CD8-positive, alpha-beta memory T cell (primary cell): Measurements from ENCODE around the gene RAD51B. TPM values are rescaled to one million over a fixed set of nuclear protein-coding genes. Genes with fewer than 3 reads are reported as not detected.
"Not testable (repeated sequence)": the region's sequence is repeated elsewhere in the genome, so short reads cannot be mapped to it uniquely, and the experiment has no call there.

ENCODE experiments used
- CTCF ChIA-PET: fragments of 350-600 bp; sonication (Branson Sonifier 250); formaldehyde crosslinking; loops from one replicate; lab custom pipeline; 2021; ENCODE audit warnings: antibody characterized with exemption; lab: Charles Lee
- POLR2A ChIA-PET: fragments of 350-600 bp; sonication (Branson Sonifier 250); formaldehyde crosslinking; loops from one replicate; lab custom pipeline; 2021; ENCODE audit warnings: antibody characterized with exemption; lab: Charles Lee
- DNase-seq, 5 donors: peaks; one replicate each; pipeline versions ENCODE4 v3.0.0 to v3.0.0-alpha.2; 2020 to 2022; ENCODE audit warnings: mixed read lengths in 1 of 5
- H3K27ac ChIP-seq: one replicate; pipeline ENCODE4 v1.7.0; 2013; ENCODE audit warnings: low read depth, mild to moderate bottlenecking, low read length, moderate library complexity
- H3K27me3 ChIP-seq: 2 replicates; pipeline ENCODE4 v1.7.0; 2013; ENCODE audit warnings: low read length, mild to moderate bottlenecking; ENCODE audit not compliant: insufficient read depth, poor library complexity, severe bottlenecking
- H3K36me3 ChIP-seq: 2 replicates; pipeline ENCODE4 v1.7.0; 2013; ENCODE audit warnings: mild to moderate bottlenecking, low read length, moderate library complexity; ENCODE audit not compliant: insufficient read depth
- H3K4me1 ChIP-seq: 2 replicates; pipeline ENCODE4 v1.7.0; 2013; ENCODE audit warnings: mild to moderate bottlenecking, low read length, moderate library complexity; ENCODE audit not compliant: insufficient read depth
- H3K4me3 ChIP-seq: 2 replicates; pipeline ENCODE4 v1.7.0; 2013; ENCODE audit warnings: mild to moderate bottlenecking, low read length
- H3K9me3 ChIP-seq: 2 replicates; pipeline ENCODE4 v1.7.0; 2013; ENCODE audit warnings: mild to moderate bottlenecking, low read length
- H3K27ac Mint-ChIP-seq, 8 donors: one replicate each; pipeline ENCODE4 v1.8.0; 2020 to 2021; ENCODE audit warnings: mixed read lengths in 8 of 8, mild to moderate bottlenecking in 6 of 8, inconsistent platforms in 3 of 8, moderate library complexity in 3 of 8
- H3K27me3 Mint-ChIP-seq, 2 donors: one replicate each; pipeline ENCODE4 v1.8.0; 2020 to 2021; ENCODE audit warnings: mixed read lengths in 2 of 2, mild to moderate bottlenecking in 1 of 2, moderate library complexity in 1 of 2
- H3K36me3 Mint-ChIP-seq, 3 donors: one replicate each; pipeline ENCODE4 v1.8.0; 2020 to 2021; ENCODE audit warnings: mixed read lengths in 3 of 3, inconsistent platforms in 1 of 3, mild to moderate bottlenecking in 1 of 3
- H3K4me1 Mint-ChIP-seq, 3 donors: one replicate each; pipeline ENCODE4 v1.8.0; 2020 to 2021; ENCODE audit warnings: mixed read lengths in 3 of 3, inconsistent platforms in 1 of 3, mild to moderate bottlenecking in 1 of 3
- H3K4me3 Mint-ChIP-seq, 7 donors: one replicate each; pipeline ENCODE4 v1.8.0; 2020 to 2021; ENCODE audit warnings: mixed read lengths in 7 of 7, mild to moderate bottlenecking in 6 of 7, moderate library complexity in 4 of 7, inconsistent platforms in 2 of 7
- H3K9me3 Mint-ChIP-seq, 5 donors: one replicate each; pipeline ENCODE4 v1.8.0; 2020 to 2022; ENCODE audit warnings: mixed read lengths in 5 of 5, mild to moderate bottlenecking in 3 of 5, moderate library complexity in 2 of 5, inconsistent platforms in 1 of 5
- polyA plus RNA-seq: library from polyadenylated mRNA; unstranded; fragments of 300-500 nt; fragmentation: Illumina TruSeq; gene quantifications from one replicate; pipeline ENCODE4 v1.2.3, GENCODE V29; 2021
- total RNA-seq, 2 experiments: library from RNA; stranded (reverse); gene quantifications; one replicate each; pipeline ENCODE4 v1.2.3, GENCODE V29; 2021

The RAD51B gene
- total and polyA plus RNA-seq, 3 experiments from 2014 or later, result 15.7 to 22.9 (median 17.4) TPM

- Mint-ChIP-seq H3K27ac (no peak overlapping the region), H3K4me3 (no peak overlapping the region), H3K9me3 (peaks cover 0 to 1% (median 0%) of the 10 kb centered on the region in 5 donors), H3K4me1 (peaks cover 0 to 5% (median 0%) of the 10 kb centered on the region in 3 donors), H3K27me3 (no peaks in the 10 kb centered on the region), H3K36me3 (peaks cover 0 to 2% (median 2%) of the 10 kb centered on the region in 3 donors)
- Histone ChIP-seq H3K4me1 (no peaks in the 10 kb centered on the region), H3K36me3 (no peaks in the 10 kb centered on the region), H3K27me3 (no peaks in the 10 kb centered on the region), H3K4me3 (no peak overlapping the region), H3K27ac (no peak overlapping the region), H3K9me3 (no peaks in the 10 kb centered on the region)
- ChIA-PET CTCF (no interaction called here), POLR2A (no interaction called here)
- DNase-seq, result no peak
Observed at GRCh38 chr14:68042586-68043210, 223.1 kb downstream of the RAD51B start.

GRCh38 chr14:68043752-68044151, 224.2 kb downstream of the RAD51B start:
- no peaks in the 10 kb centered on the region for H3K4me1 ChIP-seq
- Mint-ChIP-seq H3K4me3 (no peak overlapping the region), H3K9me3 (peaks cover 0 to 5% (median 0%) of the 10 kb centered on the region in 5 donors), H3K4me1 (peaks cover 0 to 5% (median 0%) of the 10 kb centered on the region in 3 donors), H3K27me3 (no peaks in the 10 kb centered on the region), H3K27ac (no peak overlapping the region), H3K36me3 (peaks cover 3 to 7% (median 4%) of the 10 kb centered on the region in 3 donors)
- DNase-seq, result no peak
- no peaks in the 10 kb centered on the region for H3K36me3 ChIP-seq
- H3K27ac ChIP-seq, result no peak overlapping the region
- POLR2A ChIA-PET, result no interaction called here
- no peaks in the 10 kb centered on the region for H3K27me3 ChIP-seq
- CTCF ChIA-PET, result no interaction called here
- H3K9me3 ChIP-seq, result no peaks in the 10 kb centered on the region
- no peak overlapping the region for H3K4me3 ChIP-seq

GRCh38 chr14:68047906-68048305, 228.3 kb downstream of the RAD51B start:
- no peaks in the 10 kb centered on the region for H3K36me3 ChIP-seq
- POLR2A ChIA-PET, result no interaction called here
- Mint-ChIP-seq H3K27me3 (no peaks in the 10 kb centered on the region), H3K9me3 (peaks cover 0 to 5% (median 0%) of the 10 kb centered on the region in 5 donors), H3K36me3 (peaks cover 5 to 17% (median 9%) of the 10 kb centered on the region in 3 donors), H3K4me3 (no peak overlapping the region), H3K4me1 (no peaks in the 10 kb centered on the region), H3K27ac (no peak overlapping the region)
- H3K4me1 ChIP-seq, result no peaks in the 10 kb centered on the region
- CTCF ChIA-PET, result interaction anchor here (0.9 kb wide), 1 partner anchor 797 kb away, joined by 3 read pairs; no protein-coding TSS in a partner anchor
- H3K4me3 ChIP-seq, result no peak overlapping the region
- no peaks in the 10 kb centered on the region for H3K27me3 ChIP-seq
- H3K27ac ChIP-seq, result no peak overlapping the region
- no peak for DNase-seq
- H3K9me3 ChIP-seq, result no peaks in the 10 kb centered on the region

GRCh38 chr14:68048815-68049214, 229.2 kb downstream of the RAD51B start:
- CTCF ChIA-PET, H3K27me3 Mint-ChIP-seq, H3K4me3 ChIP-seq, H3K27me3 ChIP-seq, H3K36me3 ChIP-seq, H3K9me3 ChIP-seq, H3K27ac ChIP-seq, H3K27ac Mint-ChIP-seq, H3K4me3 Mint-ChIP-seq, H3K4me1 ChIP-seq, H3K9me3 Mint-ChIP-seq, H3K4me1 Mint-ChIP-seq, DNase-seq, POLR2A ChIA-PET: not testable (repeated sequence)
- H3K36me3 Mint-ChIP-seq, result peaks cover 5 to 17% (median 11%) of the 10 kb centered on the region in 3 donors

- POLR2A ChIA-PET, result no interaction called here
- Histone ChIP-seq H3K27ac (no peak overlapping the region), H3K4me1 (no peaks in the 10 kb centered on the region), H3K27me3 (no peaks in the 10 kb centered on the region), H3K36me3 (no peaks in the 10 kb centered on the region), H3K9me3 (no peaks in the 10 kb centered on the region), H3K4me3 (no peak overlapping the region)
- no peak overlapping the region for H3K4me3 Mint-ChIP-seq
- DNase-seq, result no peak
- H3K9me3 Mint-ChIP-seq, result peaks cover 0 to 5% (median 0%) of the 10 kb centered on the region in 5 donors
- no peaks in the 10 kb centered on the region for H3K4me1 Mint-ChIP-seq
- CTCF ChIA-PET, result no interaction called here
- no peak overlapping the region for H3K27ac Mint-ChIP-seq
- H3K27me3 Mint-ChIP-seq, result no peaks in the 10 kb centered on the region
- peaks cover 5 to 17% (median 11%) of the 10 kb centered on the region in 3 donors for H3K36me3 Mint-ChIP-seq
Observed at GRCh38 chr14:68050177-68050576, 230.6 kb downstream of the RAD51B start.

GRCh38 chr14:68051146-68051545, 231.6 kb downstream of the RAD51B start:
- Mint-ChIP-seq H3K4me1 (no peaks in the 10 kb centered on the region), H3K36me3 (peaks cover 5 to 17% (median 11%) of the 10 kb centered on the region in 3 donors), H3K27ac (no peak overlapping the region), H3K4me3 (no peak overlapping the region), H3K27me3 (no peaks in the 10 kb centered on the region), H3K9me3 (peaks cover 0 to 5% (median 0%) of the 10 kb centered on the region in 5 donors)
- Histone ChIP-seq H3K36me3 (no peaks in the 10 kb centered on the region), H3K27me3 (no peaks in the 10 kb centered on the region), H3K27ac (no peak overlapping the region), H3K4me1 (no peaks in the 10 kb centered on the region), H3K9me3 (no peaks in the 10 kb centered on the region), H3K4me3 (no peak overlapping the region)
- ChIA-PET POLR2A (no interaction called here), CTCF (no interaction called here)
- DNase-seq, result no peak

- Histone ChIP-seq H3K36me3 (no peaks in the 10 kb centered on the region), H3K27ac (no peak overlapping the region), H3K9me3 (no peaks in the 10 kb centered on the region), H3K4me1 (no peaks in the 10 kb centered on the region), H3K4me3 (no peak overlapping the region), H3K27me3 (no peaks in the 10 kb centered on the region)
- H3K27me3 Mint-ChIP-seq, result no peaks in the 10 kb centered on the region
- H3K4me1 Mint-ChIP-seq, result no peaks in the 10 kb centered on the region
- peaks cover 10 to 17% (median 14%) of the 10 kb centered on the region in 5 donors for H3K9me3 Mint-ChIP-seq
- ChIA-PET CTCF (no interaction called here), POLR2A (no interaction called here)
- no peak for DNase-seq
- peaks cover 5 to 33% (median 5%) of the 10 kb centered on the region in 3 donors for H3K36me3 Mint-ChIP-seq
- H3K4me3 Mint-ChIP-seq, result no peak overlapping the region
- no peak overlapping the region for H3K27ac Mint-ChIP-seq
Observed at GRCh38 chr14:68060198-68060597, 240.6 kb downstream of the RAD51B start.

- Histone ChIP-seq H3K27ac (no peak overlapping the region), H3K27me3 (no peaks in the 10 kb centered on the region), H3K4me1 (no peaks in the 10 kb centered on the region), H3K36me3 (no peaks in the 10 kb centered on the region), H3K9me3 (no peaks in the 10 kb centered on the region), H3K4me3 (no peak overlapping the region)
- Mint-ChIP-seq H3K4me3 (no peak overlapping the region), H3K36me3 (peaks cover 5 to 37% (median 5%) of the 10 kb centered on the region in 3 donors), H3K27ac (no peak overlapping the region), H3K27me3 (no peaks in the 10 kb centered on the region), H3K4me1 (no peaks in the 10 kb centered on the region), H3K9me3 (peaks cover 10 to 18% (median 16%) of the 10 kb centered on the region in 5 donors)
- CTCF ChIA-PET, result no interaction called here
- POLR2A ChIA-PET, result no interaction called here
- DNase-seq, result no peak
Observed at GRCh38 chr14:68062651-68063050, 243.1 kb downstream of the RAD51B start.
